Panc1 (cell line): ENCODE measurements around the gene VEZT. TPM values are rescaled to one million over a fixed set of nuclear protein-coding genes. Genes with fewer than 3 reads are reported as not detected.
A peak's percentile ranks its signal among the peaks of the same experiment; 100 is the strongest.

Experiments used
- ATAC-seq: fragments of 200-7000 bp; cut with Tn5 transposase; 2 replicates; pipeline ENCODE4 v1.9.1; 2020; ENCODE audit warnings: mild to moderate bottlenecking, moderate library complexity
- BruUV-seq: library from RNA; stranded (reverse); fragments of 400-500 nt; replicated peaks from 2 replicates; lab custom pipeline; 2021; lab: Mats Ljungman, UMichigan
- CTCF ChIA-PET: fragments of 300-600 bp; sonication (Branson Sonifier 250); formaldehyde crosslinking; loops from one replicate; lab custom pipeline; 2022; ENCODE audit warnings: antibody characterized with exemption; lab: Charles Lee
- POLR2A ChIA-PET: fragments of 300-600 bp; sonication (Branson Sonifier 250); formaldehyde crosslinking; loops from one replicate; lab custom pipeline; 2022; ENCODE audit warnings: antibody characterized with exemption; lab: Charles Lee
- DNase-seq: peaks from one replicate; pipeline ENCODE4 v3.0.0-alpha.2; 2010; ENCODE audit warnings: low read depth, low spot score
- H3K27ac ChIP-seq: 2 replicates; pipeline ENCODE4 v1.5.1; 2011; ENCODE audit warnings: mild to moderate bottlenecking, low read length, inconsistent platforms
- H3K27me3 ChIP-seq: fragments of 200-500 bp; sonication (Bioruptor generic); 2 replicates; pipeline ENCODE4 v1.6.0; 2014; ENCODE audit warnings: low read length, inconsistent platforms; ENCODE audit not compliant: control insufficient read depth, insufficient read depth
- H3K36me3 ChIP-seq: fragments of 200-500 bp; sonication (Bioruptor generic); 2 replicates; pipeline ENCODE4 v1.5.1; 2014; ENCODE audit warnings: inconsistent platforms, mild to moderate bottlenecking, low read length, moderate library complexity; ENCODE audit not compliant: control insufficient read depth, insufficient read depth
- H3K4me1 ChIP-seq: 2 replicates; pipeline ENCODE4 v1.5.1; 2011; ENCODE audit warnings: inconsistent platforms, mild to moderate bottlenecking, low read length, moderate library complexity; ENCODE audit not compliant: control insufficient read depth, insufficient read depth
- H3K4me3 ChIP-seq, 2 experiments: 2 replicates each; pipeline ENCODE4 v1.5.1; 2011 to 2012; ENCODE audit warnings: low read depth in 2 of 2, low read length in 2 of 2, mild to moderate bottlenecking in 2 of 2, inconsistent platforms in 1 of 2, moderate library complexity in 1 of 2
- H3K9me3 ChIP-seq: fragments of 200-500 bp; sonication (Bioruptor generic); 2 replicates; pipeline ENCODE4 v1.5.1; 2014; ENCODE audit warnings: low read depth, mild to moderate bottlenecking, inconsistent platforms, low read length, moderate library complexity; ENCODE audit not compliant: control insufficient read depth, insufficient read depth
- CTCF ChIP-seq: fragments of 450-650 bp; IDR thresholded peaks from 2 replicates; pipeline ENCODE4 v1.5.1; 2017; ENCODE audit warnings: mild to moderate bottlenecking
- POLR2AphosphoS5 ChIP-seq: IDR thresholded peaks from 2 replicates; pipeline ENCODE4 v1.6.1; 2012; ENCODE audit warnings: mild to moderate bottlenecking, low read depth, low read length, moderate library complexity
- REST ChIP-seq, 2 experiments: IDR thresholded peaks; 2 replicates each; pipeline ENCODE4 v1.6.1; 2011 to 2012; ENCODE audit warnings: low read depth in 2 of 2, control low read depth in 1 of 2, low read length in 1 of 2, mild to moderate bottlenecking in 1 of 2, moderate library complexity in 1 of 2; ENCODE audit not compliant: insufficient read depth in 1 of 2
- SIN3A ChIP-seq: IDR thresholded peaks from 2 replicates; pipeline ENCODE4 v1.6.1; 2012; ENCODE audit warnings: low read depth, mild to moderate bottlenecking, low read length, moderate library complexity, borderline replicate concordance; ENCODE audit not compliant: insufficient read depth
- TCF7L2 ChIP-seq: IDR thresholded peaks from 2 replicates; pipeline ENCODE4 v1.6.1; 2011; ENCODE audit warnings: mild to moderate bottlenecking, low read depth, low read length, inconsistent platforms
- in situ Hi-C: cut with HindIII; loops from 2 replicates; pipeline ENCODE4 v1.10.0; 2016; ENCODE audit warnings: low sequenced_read_pairs, low pct_unique_long_range_greater_than_20kb
- intact Hi-C: fragments of 100-400 bp; cut with micrococcal nuclease; formaldehyde crosslinking; loops from one replicate; pipeline ENCODE4 v1.10.0; 2022; ENCODE audit not compliant: unreplicated experiment
- total RNA-seq: library from RNA; stranded (reverse); gene quantifications from one replicate; pipeline ENCODE4 v1.2.1, GENCODE V29; 2021; ENCODE audit not compliant: unreplicated experiment

The VEZT gene
- total RNA-seq, 1 experiment from 2014 or later: 70.6 TPM

- CTCF ChIA-PET: no interaction called here
- no peaks in the 10 kb centered on the region for H3K9me3 ChIP-seq
- H3K4me3 ChIP-seq: no peak overlapping the region
- H3K27me3 ChIP-seq: no peaks in the 10 kb centered on the region
- DNase-seq (no peak), ATAC-seq (peak; percentile 58; the same call in 1 of the 2 replicates)
- intact Hi-C loops: no loop called here
- H3K36me3 ChIP-seq: no peaks in the 10 kb centered on the region; the same call in 1 of the 2 replicates
- no peak overlapping the region for H3K27ac ChIP-seq
- in situ Hi-C loops: no loop called here
- no peak for TF ChIP-seq CTCF
- TF ChIP-seq TCF7L2: no peak
- no peak for TF ChIP-seq REST (IDR thresholded peaks at IDR 0.05; ENCODE audit: insufficient read depth in 1 of 2, low read depth in 2 of 2, low read length in 1 of 2)
- no peak for TF ChIP-seq SIN3A
- no peak for TF ChIP-seq POLR2AphosphoS5
- POLR2A ChIA-PET: no interaction called here
- peaks cover 15% of the 10 kb centered on the region for H3K4me1 ChIP-seq
- BruUV-seq: TSS peak; percentile 34
Measured at GRCh38 chr12:95182868-95183415, 34.7 kb upstream of the VEZT start.

GRCh38 chr12:95184121-95184520 is 33.5 kb upstream of the VEZT start:
- ChIA-PET CTCF (no interaction called here), POLR2A (no interaction called here)
- ATAC-seq: no peak
- Histone ChIP-seq H3K27ac (no peak overlapping the region), H3K27me3 (no peaks in the 10 kb centered on the region), H3K36me3 (no peaks in the 10 kb centered on the region; the same call in 1 of the 2 replicates), H3K4me1 (peaks cover 19% of the 10 kb centered on the region), H3K4me3 (no peak overlapping the region), H3K9me3 (no peaks in the 10 kb centered on the region)
- in situ Hi-C loops (no loop called here), intact Hi-C loops (no loop called here)
- BruUV-seq: no TSS peak
- TF ChIP-seq POLR2AphosphoS5 (no peak), REST (IDR thresholded peaks at IDR 0.05; ENCODE audit: insufficient read depth in 1 of 2, low read depth in 2 of 2, low read length in 1 of 2) (no peak), CTCF (no peak), TCF7L2 (no peak), SIN3A (no peak)
- no peak for DNase-seq
